Neural progenitor cell (in vitro differentiated cells): ENCODE results near the gene PCDH7. TPM values are rescaled to one million over a fixed set of nuclear protein-coding genes. Genes with fewer than 3 reads are reported as not detected.

Experiments used
- DNase-seq: peaks from one replicate; pipeline ENCODE4 v3.0.0-alpha.2; 2016; ENCODE audit warnings: low spot score
- H2AFZ ChIP-seq: fragments of 200-600 bp; sonication (generic); replicated peaks from 2 replicates; pipeline ENCODE4 v1.6.1; 2016; ENCODE audit warnings: antibody characterized with exemption
- H3F3A ChIP-seq: fragments of 200-600 bp; sonication (generic); 2 replicates; pipeline ENCODE4 v1.6.1; 2016; ENCODE audit warnings: antibody characterized with exemption, low read depth
- H3K27ac ChIP-seq: fragments of 200-600 bp; sonication (generic); 2 replicates; pipeline ENCODE4 v1.5.1; 2016; ENCODE audit warnings: mild to moderate bottlenecking
- H3K27me3 ChIP-seq: fragments of 200-600 bp; sonication (generic); 2 replicates; pipeline ENCODE4 v1.6.1; 2016; ENCODE audit warnings: mild to moderate bottlenecking, moderate library complexity
- H3K36me3 ChIP-seq: fragments of 200-600 bp; sonication (generic); 2 replicates; pipeline ENCODE4 v1.5.1; 2016
- H3K4me1 ChIP-seq: fragments of 200-600 bp; sonication (generic); 2 replicates; pipeline ENCODE4 v1.6.1; 2016; ENCODE audit warnings: mixed run types
- H3K4me2 ChIP-seq: fragments of 200-600 bp; sonication (generic); 2 replicates; pipeline ENCODE4 v1.6.1; 2016
- H3K4me3 ChIP-seq: fragments of 200-600 bp; sonication (generic); 2 replicates; pipeline ENCODE4 v1.5.1; 2016
- H3K79me2 ChIP-seq: fragments of 200-600 bp; sonication (generic); 2 replicates; pipeline ENCODE4 v1.6.1; 2016; ENCODE audit warnings: low read depth
- H3K9ac ChIP-seq: fragments of 200-600 bp; sonication (generic); 2 replicates; pipeline ENCODE4 v1.6.1; 2016
- H3K9me3 ChIP-seq: fragments of 200-600 bp; sonication (generic); 2 replicates; pipeline ENCODE4 v1.5.1; 2016; ENCODE audit warnings: low read depth
- H4K20me1 ChIP-seq: fragments of 200-600 bp; sonication (generic); 2 replicates; pipeline ENCODE4 v1.6.1; 2016; ENCODE audit warnings: low read depth
- H3K27ac Mint-ChIP-seq: 3 replicates; pipeline ENCODE4 v1.8.0; 2021; ENCODE audit warnings: mixed read lengths
- H3K27me3 Mint-ChIP-seq: 2 replicates; pipeline ENCODE4 v1.8.0; 2022; ENCODE audit warnings: low read depth, mild to moderate bottlenecking, inconsistent platforms, moderate library complexity, mixed read lengths; ENCODE audit not compliant: insufficient read depth
- H3K36me3 Mint-ChIP-seq: 3 replicates; pipeline ENCODE4 v1.8.0; 2021; ENCODE audit warnings: mixed read lengths
- H3K4me1 Mint-ChIP-seq: 3 replicates; pipeline ENCODE4 v1.8.0; 2021; ENCODE audit warnings: mixed read lengths
- H3K4me3 Mint-ChIP-seq: 3 replicates; pipeline ENCODE4 v1.8.0; 2021; ENCODE audit warnings: mild to moderate bottlenecking, moderate library complexity, mixed read lengths
- H3K9me3 Mint-ChIP-seq: 3 replicates; pipeline ENCODE4 v1.8.0; 2020; ENCODE audit warnings: mixed read lengths
- CTCF ChIP-seq: fragments of 200-600 bp; sonication (generic); IDR thresholded peaks from 2 replicates; pipeline ENCODE4 v1.5.1; 2017; ENCODE audit warnings: antibody characterized with exemption, mild to moderate bottlenecking
- EZH2 ChIP-seq: fragments of 200-600 bp; sonication (generic); IDR thresholded peaks from 2 replicates; pipeline ENCODE4 v1.6.1; 2017; ENCODE audit warnings: antibody characterized with exemption, mild to moderate bottlenecking, moderate library complexity
- EZH2phosphoT487 ChIP-seq: fragments of 200-600 bp; sonication (generic); IDR thresholded peaks from 2 replicates; pipeline ENCODE4 v1.6.1; 2017; ENCODE audit warnings: antibody characterized with exemption
- total RNA-seq: library from RNA; depleted of rRNA; stranded (reverse); fragments of >200 nt; gene quantifications from 2 replicates; pipeline ENCODE4 v1.2.3, GENCODE V29; 2015; ENCODE audit warnings: low replicate concordance

Gene PCDH7
- total RNA-seq, 1 donor from 2014 or later, result 7.9 TPM

GRCh38 chr4:30746735-30747134 is 26.6 kb downstream of the PCDH7 start:
- H3K36me3 Mint-ChIP-seq, result peaks cover 3% of the 10 kb centered on the region
- H3K4me3 ChIP-seq, result no peak overlapping the region
- peaks cover 4% of the 10 kb centered on the region for H3K4me1 ChIP-seq
- no peak overlapping the region for H3K4me2 ChIP-seq
- H3K36me3 ChIP-seq, result no peaks in the 10 kb centered on the region
- H3K9me3 Mint-ChIP-seq, result peaks cover 2% of the 10 kb centered on the region
- TF ChIP-seq CTCF (no peak), EZH2phosphoT487 (no peak), EZH2 (no peak)
- H3K9ac ChIP-seq, result no peak overlapping the region
- H3K27ac ChIP-seq, result no peak overlapping the region
- no peaks in the 10 kb centered on the region for H3K79me2 ChIP-seq
- no peak overlapping the region for H3K4me3 Mint-ChIP-seq
- no peaks in the 10 kb centered on the region for H3K27me3 ChIP-seq
- H3K27me3 Mint-ChIP-seq, result no peaks in the 10 kb centered on the region
- no peaks in the 10 kb centered on the region for H3K9me3 ChIP-seq
- H3K4me1 Mint-ChIP-seq, result peaks cover 23% of the 10 kb centered on the region
- H4K20me1 ChIP-seq, result no peaks in the 10 kb centered on the region
- no peak overlapping the region for H3K27ac Mint-ChIP-seq
- H2AFZ ChIP-seq, result no peak overlapping the region
- H3F3A ChIP-seq, result no peaks in the 10 kb centered on the region
- no peak for DNase-seq

GRCh38 chr4:30753316-30753715 is 33.1 kb downstream of the PCDH7 start:
- Histone ChIP-seq H2AFZ (no peak overlapping the region), H3K9ac (no peak overlapping the region), H3K4me3 (no peak overlapping the region), H3K9me3 (no peaks in the 10 kb centered on the region), H3K4me1 (no peaks in the 10 kb centered on the region), H3K27ac (no peak overlapping the region), H3K36me3 (no peaks in the 10 kb centered on the region), H3F3A (no peaks in the 10 kb centered on the region), H3K79me2 (no peaks in the 10 kb centered on the region), H3K4me2 (no peak overlapping the region), H3K27me3 (no peaks in the 10 kb centered on the region), H4K20me1 (no peaks in the 10 kb centered on the region)
- no peak for DNase-seq
- H3K27me3 Mint-ChIP-seq, result no peaks in the 10 kb centered on the region
- H3K4me3 Mint-ChIP-seq, result no peak overlapping the region
- H3K36me3 Mint-ChIP-seq, result peaks cover 5% of the 10 kb centered on the region
- no peak overlapping the region for H3K27ac Mint-ChIP-seq
- H3K9me3 Mint-ChIP-seq, result no peaks in the 10 kb centered on the region
- H3K4me1 Mint-ChIP-seq, result no peaks in the 10 kb centered on the region
- no peak for TF ChIP-seq EZH2phosphoT487
- TF ChIP-seq CTCF, result no peak
- TF ChIP-seq EZH2, result no peak

DNA sequence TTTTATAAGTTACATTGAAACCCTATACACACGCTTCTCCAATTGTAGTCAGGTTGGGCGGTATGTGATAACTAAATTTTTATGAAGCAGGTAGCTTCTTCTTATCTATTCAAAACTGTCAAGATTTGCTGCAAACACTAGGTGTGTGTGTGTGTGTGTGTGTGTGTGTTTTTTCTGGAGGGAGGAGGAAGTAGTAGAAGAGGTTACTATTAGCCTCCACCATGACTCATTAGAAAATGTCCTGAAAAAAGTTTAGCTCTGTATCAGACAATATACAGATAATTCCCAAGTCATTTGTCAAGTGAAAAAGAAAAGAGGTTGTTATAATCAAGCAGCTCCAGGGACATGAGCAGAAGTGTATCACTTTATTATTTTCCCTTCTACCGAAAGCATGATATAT is 33.9 kb downstream of the PCDH7 start:
- Histone ChIP-seq H3K4me1 (no peaks in the 10 kb centered on the region), H3K27ac (no peak overlapping the region)

More for the DNA sequence above, 33.9 kb downstream of the PCDH7 start:
- Histone ChIP-seq H3K4me3 (no peak overlapping the region), H4K20me1 (no peaks in the 10 kb centered on the region), H2AFZ (no peak overlapping the region), H3K9me3 (no peaks in the 10 kb centered on the region), H3K36me3 (no peaks in the 10 kb centered on the region), H3K4me2 (no peak overlapping the region), H3K27me3 (no peaks in the 10 kb centered on the region), H3K79me2 (no peaks in the 10 kb centered on the region), H3F3A (no peaks in the 10 kb centered on the region), H3K9ac (no peak overlapping the region)
- Mint-ChIP-seq H3K27ac (no peak overlapping the region), H3K4me3 (no peak overlapping the region), H3K36me3 (peaks cover 5% of the 10 kb centered on the region), H3K9me3 (peaks cover 2% of the 10 kb centered on the region), H3K27me3 (no peaks in the 10 kb centered on the region), H3K4me1 (no peaks in the 10 kb centered on the region)
- no peak for DNase-seq
- TF ChIP-seq EZH2, result no peak
- no peak for TF ChIP-seq CTCF
- no peak for TF ChIP-seq EZH2phosphoT487
